GM12878 (cell line): ENCODE results near the gene ATOSB. TPM values are rescaled to one million over a fixed set of nuclear protein-coding genes. Genes with fewer than 3 reads are reported as not detected.

Experiments used
- ATAC-seq: fragments of 200-7000 bp; cut with Tn5 transposase; 3 replicates; pipeline ENCODE4 v1.9.1; 2020; ENCODE audit warnings: mild to moderate bottlenecking, moderate library complexity
- BruUV-seq: library from RNA; stranded (reverse); fragments of 400-500 nt; replicated peaks from 2 replicates; lab custom pipeline; 2021; lab: Mats Ljungman, UMichigan
- CTCF ChIA-PET: fragments of 300-600 bp; sonication (Branson Sonifier 250); formaldehyde crosslinking; extraction: SDS; loops from one replicate; lab custom pipeline; 2021; ENCODE audit warnings: inconsistent platforms; lab: Yijun Ruan, JAX
- POLR2A ChIA-PET: fragments of 350-600 bp; formaldehyde crosslinking; extraction: SDS; loops from one replicate; lab custom pipeline; 2021; ENCODE audit warnings: inconsistent platforms; lab: Charles Lee
- RAD21 ChIA-PET: fragments of 300-600 bp; sonication (Branson Sonifier 250); formaldehyde crosslinking; loops from one replicate; lab custom pipeline; 2023; ENCODE audit warnings: antibody characterized with exemption; ENCODE audit not compliant: unreplicated experiment; lab: Charles Lee
- SMC1A ChIA-PET: fragments of 300-600 bp; sonication (Branson Sonifier 250); formaldehyde crosslinking; loops from one replicate; lab custom pipeline; 2023; ENCODE audit not compliant: unreplicated experiment, uncharacterized antibody; lab: Charles Lee
- DNase-seq: peaks from one replicate; pipeline ENCODE4 v3.0.0-alpha.2; 2011; ENCODE audit warnings: low read depth, low spot score
- FAIRE-seq: peaks from 3 replicates; lab custom pipeline; 2011; peaks lifted over from hg19 to GRCh38; lab: Jason Lieb, UNC
- H2AFZ ChIP-seq: 2 replicates; pipeline ENCODE4 v1.6.0; 2011; ENCODE audit warnings: low read depth, low read length, control low read depth; ENCODE audit not compliant: control insufficient read depth
- H3K27ac ChIP-seq: 2 replicates; pipeline ENCODE4 v1.5.1; 2011; ENCODE audit warnings: control low read depth; ENCODE audit not compliant: control insufficient read depth, insufficient read depth
- H3K27me3 ChIP-seq, 2 experiments: replicated peaks in 1 of 2; 2 replicates each; pipeline versions ENCODE4 v1.6.0 to v1.6.1; 2011; ENCODE audit warnings: low read length in 1 of 2; ENCODE audit not compliant: control insufficient read depth in 2 of 2, insufficient read depth in 2 of 2
- H3K36me3 ChIP-seq, 2 experiments: 2 replicates each; pipeline ENCODE4 v1.5.1; 2011; ENCODE audit warnings: low read length in 1 of 2; ENCODE audit not compliant: control insufficient read depth in 2 of 2, insufficient read depth in 2 of 2
- H3K4me1 ChIP-seq: 2 replicates; pipeline ENCODE4 v1.6.1; 2011; ENCODE audit warnings: mild to moderate bottlenecking, low read length, moderate library complexity, mixed read lengths; ENCODE audit not compliant: control insufficient read depth, insufficient read depth
- H3K4me2 ChIP-seq: 2 replicates; pipeline ENCODE4 v1.6.0; 2011; ENCODE audit warnings: control low read depth; ENCODE audit not compliant: control insufficient read depth, insufficient read depth
- H3K4me3 ChIP-seq: fragments of 200-600 bp; sonication (generic); 2 replicates; pipeline ENCODE4 v1.5.1; 2016
- H3K79me2 ChIP-seq: 2 replicates; pipeline ENCODE4 v1.6.0; 2011; ENCODE audit warnings: low read length; ENCODE audit not compliant: control insufficient read depth, insufficient read depth
- H3K9ac ChIP-seq: 2 replicates; pipeline ENCODE4 v1.8.0; 2011; ENCODE audit warnings: low read length, control low read depth, mixed read lengths; ENCODE audit not compliant: control insufficient read depth, insufficient read depth
- H3K9me3 ChIP-seq: replicated peaks from 3 replicates; pipeline ENCODE4 v1.5.1; 2011; ENCODE audit warnings: mild to moderate bottlenecking, low read length; ENCODE audit not compliant: control insufficient read depth, insufficient read depth
- H4K20me1 ChIP-seq: 2 replicates; pipeline ENCODE4 v1.6.0; 2011; ENCODE audit not compliant: control insufficient read depth, insufficient read depth
- BMI1 ChIP-seq: fragments of 450-650 bp; IDR thresholded peaks from 2 replicates; pipeline ENCODE4 v1.6.1; 2016; ENCODE audit warnings: mild to moderate bottlenecking, moderate library complexity, borderline replicate concordance
- POLR2A ChIP-seq: IDR thresholded peaks from 2 replicates; pipeline ENCODE4 v1.6.1; 2011; ENCODE audit warnings: low read depth, mild to moderate bottlenecking, low read length
- WGBS: methylation state at CpG from one replicate; pipeline ENCODE4 v1.1.6; 2016; ENCODE audit warnings: low lambda C conversion rate; ENCODE audit not compliant: insufficient replicate concordance, insufficient coverage; ENCODE audit errors: missing lambda C conversion rate; 5-methylcytosine and 5-hydroxymethylcytosine counted together
- in situ Hi-C: fragments of 300-500 bp; cut with MboI; formaldehyde crosslinking; loops from 9 replicates; pipeline ENCODE4 v1.14.3; 2018; ENCODE audit warnings: mixed read lengths
- intact Hi-C: fragments of 100-400 bp; cut with micrococcal nuclease; formaldehyde crosslinking; loops from one replicate; pipeline ENCODE4 v1.14.2; 2022; ENCODE audit not compliant: unreplicated experiment
- polyA plus RNA-seq, 11 experiments: library from polyadenylated mRNA; depleted of rRNA in 4 of 11; unstranded in 6 of 11; stranded (reverse) in 5 of 11; fragments of >200 nt; fragmentation: Nextera tagmentation in 4 of 11; fragmentation: Illumina TruSeq in 1 of 11; extraction: Ambion mirVana in 4 of 11; extraction: Trizol in 1 of 11; gene quantifications; 1 replicate in 1 of 11; 2 replicates in 10 of 11; pipeline versions ENCODE4 v1.2.1 to v1.2.3, GENCODE V29; 2011 to 2016; ENCODE audit warnings: inconsistent platforms in 2 of 11, missing spikeins in 2 of 11, low read depth in 1 of 11
- total RNA-seq, 4 experiments: library from RNA; depleted of rRNA in 3 of 4; stranded (reverse); fragments of >200 nt in 3 of 4; fragmentation: Illumina TruSeq in 1 of 4; extraction: Trizol in 1 of 4; gene quantifications; 2 replicates each; pipeline versions ENCODE4 v1.2.1 to v1.2.3, GENCODE V29; 2013 to 2021
- TF ChIP-seq, protein P1 (sequence below): fragments of 450-650 bp; conservative IDR thresholded peaks from 2 replicates; pipeline ENCODE4 v1.6.1; 2017; ENCODE audit warnings: mild to moderate bottlenecking, moderate library complexity

ATOSB gene
- total and polyA plus RNA-seq, 10 of the 15 experiments (the other 5 are each of a cell fraction or from before 2014, with no cell fraction given): 0.60 to 5.4 (median 2.5) TPM

DNA sequence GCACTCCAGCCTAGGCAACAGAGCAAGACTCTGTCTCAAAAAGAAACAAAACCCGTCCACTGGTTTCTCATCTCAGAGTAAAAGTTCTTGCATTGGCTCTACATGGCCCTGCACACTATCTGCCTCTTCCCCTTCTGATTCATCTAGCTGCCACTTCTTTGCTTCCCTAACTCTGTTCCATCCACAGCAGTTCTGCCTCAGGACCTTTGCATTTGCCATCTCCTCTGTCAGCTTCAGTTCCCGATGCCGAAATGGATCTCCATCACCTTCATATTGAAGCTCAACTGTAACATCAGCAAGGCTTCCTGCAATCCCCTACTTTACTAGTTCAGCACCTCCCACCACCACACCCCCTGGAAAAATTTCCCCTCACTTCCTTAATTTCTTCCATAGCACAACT lies 18.1 kb downstream of the ATOSB start:
- no peak for DNase-seq
- Histone ChIP-seq H3K36me3 (peaks cover 7 to 16% of the 10 kb centered on the region in 2 experiments), H3K9ac (no peak overlapping the region), H3K9me3 (no peaks in the 10 kb centered on the region), H3K4me3 (no peak overlapping the region), H3K4me1 (peaks cover 7% of the 10 kb centered on the region), H3K4me2 (no peak overlapping the region), H3K27me3 (no peaks in the 10 kb centered on the region), H3K27ac (no peak overlapping the region), H4K20me1 (no peaks in the 10 kb centered on the region), H3K79me2 (peaks cover 18% of the 10 kb centered on the region), H2AFZ (no peak overlapping the region)
- ChIA-PET POLR2A (interaction anchor here (0.7 to 6.7 kb wide), 3 partner anchors 18 to 1573 kb away, joined by 3 to 35 read pairs (median 4); partner anchors contain the start of gene FANCG), RAD21 (interaction anchor here (0.9 to 1.9 kb wide), 3 partner anchors 18 to 198 kb away, joined by 3 to 5 read pairs (median 3); partner anchors contain the start of genes ATOSB and DNAJB5), CTCF (interaction anchor here (0.8 to 3.2 kb wide), 9 partner anchors 11 to 379 kb away, joined by 4 to 19 read pairs (median 7); partner anchors contain the start of genes DNAJB5, FANCG and VCP), SMC1A (interaction anchor here (1.9 to 2.4 kb wide), 3 partner anchors 20 to 198 kb away, joined by 8 to 17 read pairs (median 14); partner anchors contain the start of gene VCP)
- TF ChIP-seq, protein P1, sequence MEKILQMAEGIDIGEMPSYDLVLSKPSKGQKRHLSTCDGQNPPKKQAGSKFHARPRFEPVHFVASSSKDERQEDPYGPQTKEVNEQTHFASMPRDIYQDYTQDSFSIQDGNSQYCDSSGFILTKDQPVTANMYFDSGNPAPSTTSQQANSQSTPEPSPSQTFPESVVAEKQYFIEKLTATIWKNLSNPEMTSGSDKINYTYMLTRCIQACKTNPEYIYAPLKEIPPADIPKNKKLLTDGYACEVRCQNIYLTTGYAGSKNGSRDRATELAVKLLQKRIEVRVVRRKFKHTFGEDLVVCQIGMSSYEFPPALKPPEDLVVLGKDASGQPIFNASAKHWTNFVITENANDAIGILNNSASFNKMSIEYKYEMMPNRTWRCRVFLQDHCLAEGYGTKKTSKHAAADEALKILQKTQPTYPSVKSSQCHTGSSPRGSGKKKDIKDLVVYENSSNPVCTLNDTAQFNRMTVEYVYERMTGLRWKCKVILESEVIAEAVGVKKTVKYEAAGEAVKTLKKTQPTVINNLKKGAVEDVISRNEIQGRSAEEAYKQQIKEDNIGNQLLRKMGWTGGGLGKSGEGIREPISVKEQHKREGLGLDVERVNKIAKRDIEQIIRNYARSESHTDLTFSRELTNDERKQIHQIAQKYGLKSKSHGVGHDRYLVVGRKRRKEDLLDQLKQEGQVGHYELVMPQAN: no peak
- TF ChIP-seq BMI1 (no peak), POLR2A (0 out of 2 replicates have a peak, but pooled peaks have one; percentile 17)
- in situ Hi-C loops: loop anchor here (5.0 kb wide), 1 partner anchor 195 kb away; no protein-coding TSS in a partner anchor
- 65% methylated on average over 3 of the region's 3 CpGs for WGBS
- FAIRE-seq: no peak
- BruUV-seq: no TSS peak
- intact Hi-C loops: loop anchor here (2.0 to 5.0 kb wide), 2 partner anchors 17 to 110 kb away; partner anchors contain the start of genes ATOSB and DNAJB5
- no peak for ATAC-seq
